HG03457 (cell line): ENCODE results near the gene HDAC4.
"Not testable (repeated sequence)": the region's sequence is repeated elsewhere in the genome, so short reads cannot be mapped to it uniquely, and the experiment has no call there.

ENCODE experiments used
- ATAC-seq: cut with Tn5 transposase; IDR thresholded peaks from one replicate; pipeline ENCODE4 v1.9.1; 2021; ENCODE audit warnings: moderate number of reproducible peaks; ENCODE audit not compliant: unreplicated experiment

The HDAC4 gene

DNA sequence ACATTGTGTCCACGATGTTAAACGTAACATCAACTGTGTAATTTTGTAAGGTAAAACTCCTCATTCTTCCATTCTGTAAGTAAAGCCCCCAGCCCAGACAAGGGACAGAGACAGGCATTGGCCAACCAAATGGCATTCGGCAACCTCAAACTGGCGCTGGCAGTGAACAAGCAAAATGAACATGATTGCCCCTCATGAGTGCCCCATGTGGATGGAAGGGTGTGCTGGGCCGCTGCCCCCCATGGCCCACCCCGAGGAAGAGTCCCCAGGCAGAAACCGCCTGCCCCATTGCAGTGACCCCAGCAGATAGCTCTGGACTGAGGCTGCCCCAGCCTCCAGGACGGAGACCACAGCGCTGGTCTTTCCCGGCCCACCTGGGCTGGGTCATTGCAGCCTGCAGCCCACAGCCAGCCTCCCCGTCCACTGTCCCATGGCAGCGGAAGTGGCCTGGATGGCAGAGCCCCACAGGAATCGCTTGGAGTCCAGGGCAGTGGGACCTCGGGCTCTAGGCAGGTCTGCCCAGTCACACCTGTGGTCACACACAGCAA is 220.2 kb downstream of the HDAC4 start:
- ATAC-seq, result no peak

DNA sequence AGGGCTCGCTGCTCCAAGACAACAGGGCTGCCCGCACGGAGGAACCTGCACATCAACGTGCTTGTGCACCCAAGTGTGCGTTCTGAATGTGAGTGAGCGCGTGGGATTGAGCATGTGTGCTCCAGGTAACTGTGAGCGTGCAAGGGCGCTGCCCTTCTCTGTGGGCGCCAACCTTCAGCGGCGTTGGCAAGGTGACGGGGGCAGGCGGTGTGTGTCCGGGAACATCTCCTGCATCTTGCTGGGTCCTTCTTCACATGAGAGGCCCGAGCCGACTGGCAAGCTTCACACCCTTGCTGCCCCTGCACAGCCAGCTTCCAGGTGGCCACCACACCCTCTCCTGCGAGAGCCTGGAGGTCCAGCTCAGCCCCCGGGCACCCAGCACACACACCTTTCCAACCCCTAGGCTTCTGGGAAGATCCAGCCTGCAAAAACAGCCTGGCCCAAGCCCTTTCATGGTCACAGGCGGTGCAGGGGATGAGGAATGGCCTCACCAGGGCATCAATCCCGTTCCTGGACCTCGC is 220.9 kb downstream of the HDAC4 start:
- ATAC-seq, result no peak

DNA sequence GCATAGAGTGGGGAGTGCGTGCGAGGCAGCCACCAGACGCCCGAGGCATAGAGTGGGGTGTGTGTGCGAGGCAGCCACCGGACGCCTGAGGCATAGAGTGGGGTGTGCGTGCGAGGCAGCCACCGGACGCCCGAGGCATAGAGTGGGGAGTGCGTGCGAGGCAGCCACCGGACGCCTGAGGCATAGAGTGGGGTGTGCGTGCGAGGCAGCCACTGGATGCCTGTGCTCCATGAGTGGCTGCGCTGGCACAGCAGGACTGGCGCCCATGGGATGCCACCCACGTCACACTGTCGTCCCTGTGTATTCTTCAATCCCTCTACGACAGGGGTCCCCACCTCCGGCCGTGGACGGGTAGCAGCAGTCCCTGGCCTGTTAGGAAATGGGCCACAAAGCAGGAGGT is 221.9 kb downstream of the HDAC4 start:
- no peak for ATAC-seq

DNA sequence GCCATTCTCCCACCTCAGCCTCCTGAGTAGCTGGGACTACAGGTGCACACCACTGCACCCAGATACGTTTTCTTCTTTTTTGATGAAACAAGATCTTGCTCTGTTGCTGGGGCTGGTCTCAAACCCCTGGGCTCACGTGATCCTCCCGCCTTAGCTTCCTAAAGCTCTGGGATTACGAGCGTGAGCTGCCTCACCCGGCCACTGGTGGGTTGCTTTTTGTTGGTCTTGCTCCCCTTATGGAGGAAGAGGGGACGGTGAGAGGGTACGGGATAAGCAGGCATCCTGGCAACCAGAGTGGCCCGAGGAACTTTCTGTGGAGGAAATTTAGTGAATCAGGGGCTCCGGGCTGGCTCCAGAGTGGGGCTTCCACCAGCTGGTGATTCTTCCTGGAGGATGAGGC is 222.3 kb downstream of the HDAC4 start:
- ATAC-seq, result no peak

DNA sequence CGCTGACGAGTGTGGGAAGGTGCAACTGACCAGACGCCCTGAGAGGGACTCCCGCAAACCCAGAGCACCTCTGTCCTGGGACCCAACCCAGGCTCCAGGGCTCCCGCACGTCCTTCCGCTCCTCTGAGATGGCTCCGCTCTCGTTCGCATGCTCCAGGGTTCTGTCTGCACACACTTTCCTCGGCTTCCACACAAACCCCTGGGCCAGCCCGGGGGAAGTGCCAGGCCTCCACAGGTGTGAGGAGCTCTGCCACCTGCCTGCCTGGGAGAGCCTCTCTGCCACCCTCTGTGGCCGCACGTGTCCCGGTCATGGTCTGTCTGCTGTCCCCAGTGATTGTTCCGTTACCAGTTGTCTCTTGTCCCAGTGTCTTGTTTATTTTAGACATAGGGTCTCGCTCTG is 222.9 kb downstream of the HDAC4 start:
- ATAC-seq, result no peak

DNA sequence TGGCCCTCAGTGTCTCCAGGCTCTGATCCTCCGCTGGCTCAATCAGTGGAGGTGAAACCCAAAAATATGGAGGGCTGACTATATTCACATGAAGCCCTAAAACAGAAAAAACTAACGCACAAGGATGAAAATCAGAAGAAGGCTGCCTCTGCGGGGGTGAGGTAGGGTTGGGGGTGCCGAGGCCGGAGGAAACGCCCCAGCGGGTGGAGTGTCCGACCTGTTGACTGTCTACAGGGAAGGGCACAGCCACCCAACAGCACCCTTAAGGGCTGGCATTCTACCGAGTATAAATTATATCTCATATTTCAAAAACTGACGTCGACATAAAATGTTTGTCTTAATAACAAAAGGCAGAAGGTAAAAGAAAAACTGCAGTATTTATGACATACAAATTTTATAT is 223.5 kb downstream of the HDAC4 start:
- ATAC-seq, result no peak

DNA sequence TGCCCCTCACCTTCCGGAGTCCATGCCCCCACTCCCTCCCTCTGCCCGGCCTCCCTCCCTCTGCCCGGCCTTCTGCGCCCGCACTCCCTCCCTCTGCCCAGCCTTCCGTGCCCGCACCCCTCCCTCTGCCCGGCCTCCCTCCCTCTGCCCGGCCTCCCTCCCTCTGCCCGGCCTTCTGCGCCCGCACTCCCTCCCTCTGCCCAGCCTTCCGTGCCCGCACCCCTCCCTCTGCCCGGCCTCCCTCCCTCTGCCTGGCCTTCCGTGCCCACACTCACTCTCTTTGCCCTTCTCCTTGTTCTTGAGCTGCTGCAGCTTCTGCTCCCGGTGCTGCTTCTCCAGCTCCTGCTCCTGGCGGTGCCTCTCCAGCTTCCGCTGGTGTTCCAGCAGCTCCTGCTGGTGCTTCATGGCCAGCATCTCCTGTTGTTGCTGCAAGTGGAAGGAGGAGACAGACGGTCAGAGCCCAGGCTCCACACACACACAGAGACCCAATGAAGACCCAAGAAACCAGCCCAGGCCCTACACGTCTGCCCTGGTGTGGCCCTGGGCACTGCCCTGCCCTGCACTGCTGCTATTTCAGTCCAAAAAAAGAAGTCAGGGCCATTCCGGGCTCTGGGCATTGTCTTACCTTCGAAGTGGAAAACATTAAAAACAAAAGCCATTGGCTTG is 224.5 kb downstream of the HDAC4 start:
- ATAC-seq, result not testable (repeated sequence)

DNA sequence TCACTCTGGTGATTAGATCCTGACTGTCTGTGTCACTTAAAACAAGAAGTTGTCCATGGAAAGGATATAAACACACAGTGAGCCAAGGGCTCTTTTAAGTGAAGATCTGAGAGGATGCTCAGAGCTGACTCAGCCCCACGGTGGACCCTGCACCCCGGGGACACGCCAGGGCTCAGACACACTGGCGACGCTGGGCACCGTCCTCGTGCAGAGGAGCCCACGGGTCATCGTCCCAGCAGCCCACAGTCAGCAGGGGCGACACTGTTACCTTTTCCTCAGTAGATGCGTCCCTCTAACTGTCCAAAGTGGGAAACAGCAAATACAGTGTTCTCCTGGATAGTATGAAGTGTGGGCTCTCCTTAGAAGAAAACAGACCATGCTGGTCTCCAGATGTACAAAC is 225.6 kb downstream of the HDAC4 start:
- ATAC-seq, result no peak

DNA sequence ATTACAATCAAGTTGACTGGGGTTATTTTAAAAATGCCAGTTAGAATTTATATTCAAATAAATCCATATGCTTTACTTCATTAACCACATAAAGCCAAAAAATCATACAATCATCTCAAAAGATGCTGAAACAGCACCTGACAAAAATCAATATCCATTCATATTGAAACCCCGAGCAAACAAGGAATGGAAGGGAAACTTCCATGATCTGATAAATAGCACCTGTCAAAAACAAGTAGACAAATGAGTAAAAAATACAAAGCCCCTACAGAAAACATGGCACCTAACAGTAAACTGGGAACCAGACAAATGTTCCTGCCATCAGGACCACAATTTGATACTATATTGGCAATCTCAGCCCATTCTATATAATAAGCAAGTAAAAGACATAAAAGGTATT is 227.5 kb downstream of the HDAC4 start:
- no peak for ATAC-seq

DNA sequence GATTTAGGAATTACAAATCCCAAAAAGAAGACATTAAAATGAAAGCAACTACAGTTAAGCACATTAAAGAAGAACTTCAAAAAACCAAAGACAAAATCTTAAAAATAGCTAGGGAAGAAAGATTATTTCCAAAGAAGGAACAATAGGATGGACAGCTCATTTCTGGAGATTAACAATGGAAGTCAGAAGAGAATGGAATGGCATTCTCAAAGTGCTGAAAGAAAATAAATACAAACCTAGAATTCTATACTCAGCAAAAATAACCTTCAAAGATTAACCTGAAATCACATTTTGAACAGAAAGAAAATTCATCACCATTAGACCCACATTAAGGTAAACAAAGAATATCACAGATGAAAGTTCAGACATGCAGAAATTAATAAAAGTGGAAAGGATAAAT is 229.2 kb downstream of the HDAC4 start:
- no peak for ATAC-seq

DNA sequence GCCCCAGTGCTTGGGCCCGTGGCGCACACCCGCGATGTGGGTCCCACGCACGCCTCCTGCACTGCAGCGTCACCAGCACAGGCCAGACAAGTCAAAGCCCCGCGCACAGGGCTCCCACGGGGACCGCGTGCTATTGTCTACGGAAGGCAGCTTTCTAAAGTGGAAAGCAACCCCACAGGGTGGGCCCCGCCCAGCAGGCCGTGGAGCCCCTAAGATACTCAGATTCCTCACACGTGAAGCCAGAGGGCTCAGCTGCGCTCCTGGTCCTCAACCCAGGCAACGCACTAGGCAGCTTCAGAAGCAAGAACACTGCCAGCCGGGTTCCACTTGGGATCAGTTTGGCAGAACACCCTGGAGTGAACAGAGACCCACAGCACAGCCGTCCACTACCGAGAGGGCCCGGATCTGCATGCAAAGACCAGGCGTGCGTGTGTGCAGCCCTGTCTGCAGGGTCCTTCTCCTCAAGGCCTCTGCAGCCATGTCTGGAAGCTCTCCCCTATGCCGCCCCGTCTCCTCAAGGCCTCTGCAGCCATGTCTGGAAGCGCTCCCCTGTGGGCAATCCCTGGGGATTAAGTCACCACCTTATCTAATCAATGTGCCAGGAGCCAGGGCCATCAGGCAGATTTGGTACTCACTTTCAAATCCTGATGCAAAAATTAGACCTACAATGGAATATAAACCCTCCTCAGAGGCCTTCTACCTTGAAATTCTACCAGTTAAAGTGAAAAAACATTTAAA is 231.3 kb downstream of the HDAC4 start:
- no peak for ATAC-seq

DNA sequence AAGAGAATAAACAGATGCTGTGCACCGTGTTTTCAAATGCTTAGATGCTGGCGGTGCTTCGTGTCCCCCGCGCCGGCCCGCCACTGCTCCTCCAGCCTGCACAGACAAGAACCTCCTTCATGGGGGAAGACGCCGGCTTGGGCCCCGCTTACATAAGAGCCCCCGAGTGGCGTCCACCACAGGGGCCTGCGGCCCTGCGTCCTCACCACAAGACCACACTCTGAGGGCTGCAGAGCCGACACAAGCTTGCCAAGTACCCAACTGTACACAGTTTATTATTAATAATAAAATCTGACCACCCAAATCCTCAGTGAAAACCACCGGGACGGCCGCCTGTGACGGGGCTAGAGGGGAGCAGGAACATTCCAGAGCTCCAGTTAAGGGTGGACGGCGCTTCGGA is 232.2 kb downstream of the HDAC4 start:
- no peak for ATAC-seq

DNA sequence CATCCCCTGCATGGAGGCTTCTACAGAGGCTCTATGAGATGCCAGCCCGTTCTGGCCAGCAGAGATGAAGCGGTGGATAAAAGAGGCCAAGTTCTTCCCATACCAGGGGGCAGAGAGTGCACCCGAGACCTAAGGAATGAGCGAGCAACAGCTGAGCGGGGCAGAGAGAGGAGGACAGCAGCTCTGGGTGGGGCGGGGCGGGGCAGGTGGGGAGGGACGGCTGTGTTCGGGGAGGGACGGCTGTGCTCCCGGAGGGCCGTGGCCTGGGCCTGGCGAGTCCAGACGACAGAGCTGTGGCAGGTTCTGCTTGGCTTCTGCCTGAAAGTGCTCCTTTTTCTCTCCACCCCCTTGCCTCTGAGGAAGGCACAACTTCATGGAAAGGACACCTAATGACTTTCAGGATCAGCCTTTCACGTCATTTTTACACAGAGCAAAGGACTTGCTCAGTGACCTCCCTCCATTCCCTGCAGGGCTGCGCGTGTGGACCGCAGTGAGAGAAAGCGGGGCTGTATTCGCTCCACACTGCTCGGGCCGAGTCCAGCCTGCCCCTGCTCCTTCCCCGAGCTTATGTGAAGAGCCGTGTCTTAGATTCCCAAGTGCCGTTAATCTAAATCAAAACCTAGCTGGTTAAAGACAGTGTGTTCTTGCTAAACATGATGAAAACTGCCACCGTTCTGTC is 232.9 kb downstream of the HDAC4 start:
- no peak for ATAC-seq

DNA sequence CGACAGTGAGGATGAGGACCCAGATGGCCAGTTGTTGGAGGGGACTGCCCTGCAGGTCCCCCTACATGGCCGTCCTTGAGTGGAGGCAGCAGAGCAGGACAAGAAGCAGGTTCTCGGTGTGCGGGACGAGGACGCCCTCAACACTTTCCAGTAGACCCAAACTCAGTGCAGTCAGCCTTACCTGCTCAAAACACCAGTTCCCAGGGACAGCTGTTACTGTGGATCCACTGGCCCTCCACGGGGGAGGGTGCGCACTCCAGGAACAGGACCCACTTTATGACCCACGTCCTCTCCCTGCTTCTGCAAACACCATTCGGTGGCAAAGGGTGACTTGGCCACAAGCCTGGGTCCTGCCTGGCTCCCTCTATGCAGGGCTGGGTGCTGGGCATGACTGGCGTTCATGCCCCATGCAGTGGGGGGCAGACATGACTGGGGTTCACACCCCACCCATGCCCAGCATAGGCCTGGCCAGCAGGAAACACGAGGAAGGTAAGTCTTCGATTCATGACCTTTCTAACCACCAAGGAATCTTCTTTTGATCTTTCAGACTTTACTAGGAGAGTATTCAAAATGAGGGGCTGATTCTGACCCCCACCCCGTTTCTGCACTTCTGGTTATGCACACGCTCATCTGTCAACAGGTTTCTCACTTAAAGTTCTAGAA is 233.7 kb downstream of the HDAC4 start:
- no peak for ATAC-seq

DNA sequence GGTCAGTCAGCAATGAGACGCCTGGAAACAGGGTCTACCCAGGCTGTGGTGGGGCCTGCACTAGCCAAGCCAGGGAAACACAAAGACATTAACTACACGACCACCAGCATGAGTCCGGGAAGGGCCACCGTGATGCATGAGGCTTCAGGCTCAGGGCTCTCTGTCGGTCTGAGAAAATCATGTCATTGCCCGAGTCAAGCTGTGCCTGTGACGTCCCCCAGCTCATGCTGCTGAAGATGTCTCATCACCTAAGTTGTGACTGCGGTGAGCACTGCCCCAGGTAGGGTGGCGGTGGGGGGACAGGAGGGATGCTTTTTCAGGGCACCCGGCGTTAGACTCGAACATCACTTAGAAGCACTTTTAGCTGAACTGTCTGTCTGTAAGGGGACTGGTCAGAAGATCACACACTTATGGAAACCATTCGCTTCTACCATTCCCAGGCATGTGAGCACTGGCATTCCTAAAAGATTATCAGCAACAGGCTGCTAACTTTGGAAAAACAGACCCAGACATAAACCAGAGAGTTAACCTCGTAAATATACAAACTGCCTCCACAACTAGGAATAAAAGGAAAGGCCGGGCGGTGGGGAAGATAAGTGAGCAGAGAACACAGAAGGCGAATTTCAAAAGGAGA is 234.5 kb downstream of the HDAC4 start:
- ATAC-seq, result no peak

DNA sequence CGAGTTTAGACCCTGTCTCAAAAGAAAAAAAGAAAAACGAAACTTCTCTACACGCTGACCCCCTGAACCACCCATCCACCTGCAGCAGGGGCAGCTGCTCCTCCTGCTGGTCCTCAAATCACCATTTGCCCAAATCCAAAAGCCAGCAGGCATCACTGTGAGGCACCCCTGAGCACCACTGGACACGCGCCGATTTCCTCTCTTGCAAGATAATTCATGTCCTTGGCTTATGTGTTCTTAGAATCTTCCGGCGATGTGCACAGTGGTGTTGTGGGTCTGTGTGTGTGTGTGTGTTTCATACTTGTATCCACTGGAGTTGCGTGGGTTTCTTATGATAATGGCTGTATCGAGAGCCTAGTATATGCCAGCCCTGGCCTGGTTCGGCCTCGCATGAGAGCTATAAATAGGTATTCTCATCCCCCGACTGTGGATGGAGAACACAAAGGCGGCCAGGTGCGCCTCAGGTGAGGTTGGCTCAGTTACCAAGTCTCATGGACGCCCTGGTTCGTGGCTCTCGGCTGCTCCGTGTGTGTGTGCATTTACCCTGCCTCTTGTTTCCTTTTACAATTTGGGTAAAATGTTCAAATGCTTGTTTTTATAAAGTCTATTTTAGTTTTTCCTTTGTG is 235.5 kb downstream of the HDAC4 start:
- ATAC-seq, result no peak

DNA sequence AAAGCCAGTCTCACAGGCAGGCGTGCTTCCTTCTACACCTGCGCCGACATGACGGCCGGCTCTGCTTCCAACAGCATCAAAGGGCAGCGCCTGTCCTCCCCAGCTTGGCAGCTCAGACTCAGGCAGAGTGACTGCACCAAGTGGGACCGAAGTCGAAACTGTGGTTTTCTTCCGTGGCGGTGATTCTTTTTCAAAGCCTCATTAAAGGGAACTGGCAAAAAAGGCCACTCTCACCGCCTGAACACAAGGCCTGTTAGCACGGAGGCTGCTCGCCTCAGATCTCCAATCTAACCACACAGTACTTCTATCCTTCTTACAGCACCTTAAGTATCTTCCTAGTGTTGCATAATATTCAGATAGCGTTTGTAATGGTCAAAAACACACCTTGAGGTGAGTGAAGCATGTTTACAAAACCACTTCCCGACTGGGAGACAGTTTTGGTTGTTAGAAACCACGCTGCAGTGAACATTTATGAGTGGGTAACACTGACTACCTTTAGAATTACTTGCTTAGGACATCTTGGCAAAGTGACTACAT is 236.4 kb downstream of the HDAC4 start:
- no peak for ATAC-seq

DNA sequence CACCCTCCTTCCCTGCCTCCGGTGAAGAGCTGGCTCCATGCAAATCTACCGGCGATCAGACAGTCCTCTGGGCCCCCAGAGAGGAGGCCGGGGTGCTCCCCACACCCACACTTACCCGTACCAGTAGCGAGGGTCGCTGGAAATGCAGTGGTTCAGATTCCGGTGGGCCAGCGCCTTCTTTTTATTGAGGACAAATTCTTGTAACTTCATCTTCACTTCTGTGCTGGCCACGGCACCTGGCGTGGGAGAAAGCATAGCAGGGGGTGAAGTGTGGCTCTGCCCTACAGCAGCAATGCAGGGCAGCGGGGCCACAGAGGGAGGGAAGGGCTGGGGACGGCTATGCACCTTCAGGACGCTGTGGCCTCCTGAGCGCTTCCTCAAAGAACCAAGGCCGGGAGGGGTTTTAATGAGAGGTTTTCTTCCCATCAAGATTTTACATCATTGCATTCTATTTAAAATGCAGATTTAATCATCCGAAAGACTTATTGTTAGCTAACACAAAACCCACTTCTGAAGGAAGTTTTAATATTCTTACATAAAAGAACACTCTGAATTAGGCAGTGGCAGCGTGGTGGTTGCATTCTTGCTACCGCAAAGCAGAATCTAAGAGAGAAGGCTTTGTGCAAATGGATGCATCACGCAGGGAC is 237.0 kb downstream of the HDAC4 start:
- no peak for ATAC-seq

DNA sequence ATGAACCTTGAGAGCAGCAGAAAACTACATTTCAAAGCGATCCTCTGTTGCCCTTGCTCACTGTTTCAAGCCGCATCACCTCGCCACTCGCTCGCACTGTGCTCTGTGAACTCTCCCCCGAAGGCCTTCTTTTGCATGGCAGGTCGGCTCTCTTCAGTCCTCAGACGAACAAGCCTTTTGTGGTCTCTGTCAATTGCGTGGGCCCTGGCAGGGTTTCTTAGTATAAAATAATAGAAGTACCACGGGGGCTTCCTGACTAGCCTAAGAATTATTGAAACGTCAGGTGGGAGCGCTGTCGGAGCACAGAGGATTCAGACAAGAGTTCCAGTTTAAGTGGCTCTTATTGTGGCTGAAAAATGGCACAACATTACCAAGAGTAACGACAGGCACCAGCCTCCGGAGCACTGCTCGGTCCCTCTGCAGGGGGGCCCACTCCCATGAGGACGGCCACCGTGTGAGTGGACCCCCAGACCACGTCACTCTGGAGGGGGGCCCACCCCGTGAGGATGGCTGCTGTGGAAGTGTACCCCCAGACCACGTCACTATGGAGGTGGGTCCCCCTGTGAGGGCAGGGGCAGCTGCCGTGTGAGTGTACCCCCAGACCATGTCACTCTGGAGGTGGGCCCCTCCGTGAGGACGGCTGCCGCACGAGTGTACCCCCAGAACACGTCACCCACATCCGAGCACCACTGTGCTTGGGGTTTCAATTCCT is 237.7 kb downstream of the HDAC4 start:
- no peak for ATAC-seq
